Measurements from ENCODE around the gene MGAT5.

The MGAT5 gene

DNA sequence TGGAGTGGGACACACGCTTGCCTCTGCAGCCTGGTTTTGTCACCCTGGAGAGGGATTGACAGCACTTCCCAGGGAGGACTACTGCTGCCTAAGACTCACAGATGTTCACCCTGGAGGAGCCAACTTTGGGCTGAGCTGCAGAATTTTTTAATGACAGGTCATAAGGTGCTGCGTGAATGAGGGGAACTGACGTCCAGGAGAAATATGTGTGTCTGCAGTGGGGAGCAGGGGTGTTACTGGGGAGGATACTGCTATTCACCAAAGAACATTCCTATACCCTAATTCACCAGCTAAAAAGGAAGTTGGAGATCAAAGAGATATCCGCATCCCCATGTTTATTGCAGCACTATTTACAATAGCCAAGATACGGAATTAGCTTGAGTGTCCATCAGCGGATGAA, 144.4 kb downstream of the MGAT5 start:
- DNase-seq (ENCODE audit: low spot score), result no peak

DNA sequence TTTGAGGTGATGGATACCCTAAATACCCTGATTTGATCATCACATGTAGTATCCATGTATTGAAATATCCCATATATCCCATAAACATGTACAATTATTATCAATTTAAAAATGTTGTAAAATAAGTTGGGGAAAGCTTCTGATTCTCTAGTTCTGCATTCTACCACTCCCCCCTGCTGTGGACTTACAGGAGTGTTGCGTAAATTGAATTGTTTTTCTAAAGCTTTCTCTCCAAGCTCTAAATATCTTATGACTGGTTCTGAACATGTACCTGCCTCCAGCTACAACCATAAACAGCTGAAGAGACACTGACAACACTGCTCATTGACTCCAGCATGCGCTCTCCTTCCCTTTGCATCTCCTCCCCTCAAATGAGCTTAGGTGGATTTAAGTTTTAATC, 145.2 kb downstream of the MGAT5 start:
- DNase-seq (ENCODE audit: low spot score), result no peak

DNA sequence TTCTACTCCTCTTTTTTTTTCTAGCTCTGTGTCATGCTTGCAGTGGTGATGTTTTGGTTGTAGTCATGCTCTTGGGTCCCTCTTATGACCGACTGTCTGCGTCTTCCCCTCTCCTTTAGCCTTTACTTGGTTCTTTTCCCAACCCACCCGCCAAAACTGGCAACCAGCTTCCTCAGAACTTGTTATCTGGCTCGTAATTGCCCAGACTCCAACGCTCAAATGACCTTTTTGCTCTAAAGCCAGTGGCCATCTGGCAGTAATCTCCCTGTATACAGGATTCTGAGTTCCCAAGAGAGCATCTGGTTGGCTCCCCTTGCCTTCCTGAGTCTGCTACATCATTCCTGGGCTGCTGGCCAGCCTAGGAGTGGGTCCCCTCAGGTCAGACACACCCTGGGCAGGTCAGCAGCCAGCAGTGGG, 147.2 kb downstream of the MGAT5 start:
- no peak for DNase-seq (ENCODE audit: low spot score)

DNA sequence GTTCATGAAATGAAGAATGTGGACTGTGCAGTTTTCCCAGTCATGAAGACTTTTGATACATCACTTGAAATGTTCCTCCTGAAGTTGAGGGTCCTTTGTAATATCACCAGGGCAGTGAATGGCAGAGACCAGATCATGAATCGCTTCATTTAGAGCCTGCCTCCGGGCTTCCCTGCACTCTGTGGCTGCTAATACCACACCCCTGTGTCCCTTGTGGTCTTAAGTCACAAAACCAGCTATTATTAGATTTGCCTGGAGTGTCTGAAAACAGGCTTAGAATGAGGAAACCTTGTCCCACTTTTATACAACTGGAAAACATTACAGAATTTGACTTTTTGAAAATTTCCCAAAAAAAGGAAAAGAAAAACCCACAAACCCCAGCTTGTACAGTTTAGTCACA, 147.9 kb downstream of the MGAT5 start:
- no peak for DNase-seq (ENCODE audit: low spot score)

DNA sequence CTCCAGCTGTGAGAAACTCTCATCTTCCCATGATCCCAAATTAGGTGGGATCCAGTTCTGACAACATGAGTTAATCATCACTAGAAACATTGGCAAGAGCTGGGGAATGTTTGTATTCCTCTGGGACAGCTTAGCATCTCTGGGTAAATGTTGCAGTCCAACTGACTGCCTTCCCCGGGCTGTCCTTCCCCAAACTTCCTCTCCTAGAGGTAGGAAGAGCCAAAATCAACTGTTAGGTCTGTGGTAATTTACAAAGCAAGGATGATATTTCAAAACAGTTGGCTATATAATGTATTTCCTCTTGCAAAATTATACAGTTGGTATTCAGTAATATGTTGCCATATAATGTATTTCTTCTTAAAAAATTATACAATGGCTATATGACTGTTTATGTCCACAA, 148.5 kb downstream of the MGAT5 start:
- no peak for DNase-seq (ENCODE audit: low spot score)

DNA sequence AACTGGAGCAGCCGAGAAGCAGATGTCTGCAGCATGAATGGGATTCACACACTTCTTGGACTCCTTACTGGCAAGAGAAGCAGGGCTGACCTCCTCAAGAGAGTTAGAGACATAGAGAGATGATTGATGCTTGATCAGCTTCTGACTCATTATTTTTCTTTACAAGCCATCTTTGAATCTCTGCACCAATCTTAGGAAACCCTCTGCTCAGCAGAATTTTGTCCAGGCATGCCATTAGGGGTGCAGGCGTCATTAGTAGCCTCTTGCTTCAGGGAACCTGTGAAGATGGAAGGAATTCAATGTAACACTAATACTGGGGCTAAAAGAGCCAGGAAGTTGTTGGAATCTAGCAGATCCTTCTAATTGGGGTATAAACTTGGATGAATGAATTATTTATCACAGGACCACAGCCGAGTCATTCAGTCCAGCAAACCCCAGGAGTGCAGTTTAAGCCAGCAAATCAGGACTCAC, 151.8 kb downstream of the MGAT5 start:
- DNase-seq (ENCODE audit: low spot score), result no peak

DNA sequence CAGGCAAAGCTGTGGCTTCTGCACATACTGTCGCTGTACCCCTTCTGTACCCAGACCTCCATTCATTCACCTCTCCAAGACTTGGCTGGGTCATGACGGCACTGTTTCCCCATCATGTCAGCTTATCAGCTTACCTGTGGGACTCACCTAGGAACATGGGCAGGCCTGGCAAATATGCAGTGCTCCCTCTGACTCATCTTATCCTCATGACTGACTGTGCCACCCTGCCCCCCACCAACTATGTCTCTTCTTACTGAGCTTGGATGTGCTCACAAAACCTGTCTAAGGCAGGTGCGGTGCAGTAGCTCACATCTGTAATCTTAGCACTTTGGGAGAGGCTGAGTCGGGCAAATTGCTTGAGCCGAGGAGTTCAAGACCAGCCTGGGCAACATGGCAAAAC, 152.4 kb downstream of the MGAT5 start:
- no peak for DNase-seq (ENCODE audit: low spot score)

DNA sequence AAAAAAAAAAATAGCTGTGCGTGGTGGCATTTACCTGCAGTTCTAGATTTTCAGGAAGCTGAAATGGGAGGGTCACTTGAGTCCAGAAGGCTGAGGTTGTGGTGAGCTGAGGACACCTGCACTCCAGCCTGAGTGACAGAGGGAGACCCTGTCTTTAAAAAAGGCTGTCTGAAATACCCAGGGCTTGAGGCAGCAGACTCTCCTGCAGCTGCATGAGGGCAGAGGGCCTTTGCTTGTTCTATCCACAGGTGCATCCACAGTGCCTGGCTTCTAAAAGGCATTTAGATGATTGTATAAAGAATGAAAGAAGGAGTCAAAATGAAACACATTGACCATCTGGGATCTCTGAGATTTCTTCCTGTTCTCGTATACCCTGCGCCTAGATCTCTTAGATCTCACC, 152.9 kb downstream of the MGAT5 start:
- DNase-seq (ENCODE audit: low spot score), result no peak

DNA sequence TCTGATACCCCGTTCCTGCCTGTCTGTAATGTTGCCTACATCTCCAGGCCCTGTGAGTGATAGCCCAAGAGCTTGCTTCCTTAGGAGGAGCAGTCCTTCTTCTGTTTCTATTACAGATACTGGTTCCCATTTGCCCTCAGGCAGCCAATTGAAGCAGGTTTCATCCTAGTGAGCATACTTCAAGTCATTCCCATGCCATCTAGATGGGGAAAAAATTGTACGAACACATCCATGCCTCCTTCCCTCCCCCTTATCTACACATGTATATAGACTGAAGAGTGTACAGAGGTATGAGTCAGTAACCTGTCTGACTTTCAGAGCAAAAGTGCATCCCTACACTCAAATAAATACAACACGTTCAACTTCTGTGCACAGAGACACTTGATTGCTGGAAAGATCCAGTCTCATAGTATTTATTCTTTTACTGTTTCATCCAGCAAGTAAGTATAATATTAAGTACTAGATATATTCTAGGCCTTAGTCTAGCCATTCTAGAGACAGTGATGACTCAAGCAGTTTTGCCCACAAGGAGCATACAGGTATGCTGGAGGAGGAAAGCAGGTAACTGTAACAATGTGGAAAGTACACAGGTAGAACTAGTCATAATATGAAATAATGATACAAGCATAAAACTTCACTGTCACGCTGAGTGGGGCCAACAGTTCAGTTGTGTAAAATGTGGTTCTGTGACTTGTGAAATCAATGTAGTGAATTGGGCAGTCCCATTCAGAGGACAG, 153.4 kb downstream of the MGAT5 start:
- no peak for DNase-seq (ENCODE audit: low spot score)

DNA sequence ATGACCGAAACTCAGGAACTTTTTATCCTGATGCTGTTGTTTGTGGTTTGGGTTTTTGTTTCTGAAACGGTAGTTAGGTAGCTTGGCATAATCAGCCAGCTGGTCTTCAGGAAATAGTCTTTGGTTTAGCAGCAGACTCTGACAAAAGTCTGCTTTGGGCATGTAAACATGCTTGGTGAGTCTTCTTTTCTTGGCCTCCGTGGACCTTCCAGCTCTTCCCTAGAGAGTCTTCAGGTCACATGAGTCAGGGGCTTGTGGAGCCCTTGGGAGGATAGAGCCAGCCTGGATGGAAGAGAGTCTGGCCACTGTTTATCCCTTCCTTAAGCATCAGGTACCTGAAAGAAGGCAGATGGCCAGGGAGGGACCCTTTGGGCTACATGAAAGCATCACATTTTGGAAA, 154.5 kb downstream of the MGAT5 start:
- DNase-seq (ENCODE audit: low spot score), result no peak

DNA sequence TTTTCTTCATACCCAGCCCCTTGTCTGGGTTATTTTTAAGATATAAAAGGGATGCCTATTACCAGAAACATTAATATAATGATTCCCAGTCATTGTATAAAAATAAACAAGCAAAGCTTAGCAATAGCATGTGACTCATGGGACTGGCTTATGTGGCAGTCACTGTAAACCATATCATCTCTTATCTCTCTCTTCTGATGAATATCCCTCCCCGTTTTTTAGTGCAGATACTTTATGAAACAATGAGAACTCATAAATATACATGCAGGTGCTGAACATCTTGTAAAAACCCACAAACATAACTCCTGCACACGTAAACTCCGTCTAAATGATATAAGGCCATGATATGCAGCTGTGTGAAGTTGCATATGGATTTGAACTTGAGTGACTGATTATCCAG, 154.9 kb downstream of the MGAT5 start:
- DNase-seq (ENCODE audit: low spot score), result no peak

DNA sequence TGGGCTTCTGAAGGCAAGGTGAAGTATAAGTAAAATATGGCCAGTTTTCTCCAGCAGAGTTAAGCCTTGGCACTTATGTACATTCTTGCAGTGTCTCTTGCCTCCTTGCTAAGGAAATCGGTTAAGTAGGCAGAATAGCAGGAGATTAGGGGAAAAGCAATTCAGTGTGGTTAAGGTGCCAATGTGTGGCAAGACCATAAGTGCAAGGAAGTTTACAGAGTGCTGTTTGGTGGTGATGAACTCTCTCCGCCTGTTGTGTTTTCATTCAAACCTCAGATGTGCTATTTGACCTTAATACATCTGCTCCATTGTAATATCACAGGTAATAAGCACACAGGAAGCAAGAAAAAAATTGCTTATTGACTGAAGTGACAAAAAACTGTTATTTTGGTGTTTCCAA, 156.1 kb downstream of the MGAT5 start:
- no peak for DNase-seq (ENCODE audit: low spot score)

DNA sequence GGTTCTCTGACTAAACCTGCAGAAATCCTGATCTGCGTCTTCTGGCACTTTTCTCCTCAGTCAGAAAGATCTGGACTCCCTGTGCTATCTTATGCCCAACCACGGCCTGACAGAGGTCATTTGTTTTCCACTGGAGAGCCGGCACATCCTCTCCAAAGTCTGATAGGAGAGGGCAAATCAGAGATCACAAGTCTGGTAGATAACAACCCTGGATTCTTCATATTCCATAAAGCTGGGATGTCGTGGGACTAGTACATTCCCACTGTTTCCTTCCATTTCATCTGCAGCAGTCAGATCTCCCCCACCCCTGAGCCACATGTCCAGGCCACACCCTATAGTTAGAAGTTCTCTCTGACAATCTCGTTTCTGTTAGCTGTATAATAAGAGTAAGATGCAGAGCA, 157.0 kb downstream of the MGAT5 start:
- no peak for DNase-seq (ENCODE audit: low spot score)

DNA sequence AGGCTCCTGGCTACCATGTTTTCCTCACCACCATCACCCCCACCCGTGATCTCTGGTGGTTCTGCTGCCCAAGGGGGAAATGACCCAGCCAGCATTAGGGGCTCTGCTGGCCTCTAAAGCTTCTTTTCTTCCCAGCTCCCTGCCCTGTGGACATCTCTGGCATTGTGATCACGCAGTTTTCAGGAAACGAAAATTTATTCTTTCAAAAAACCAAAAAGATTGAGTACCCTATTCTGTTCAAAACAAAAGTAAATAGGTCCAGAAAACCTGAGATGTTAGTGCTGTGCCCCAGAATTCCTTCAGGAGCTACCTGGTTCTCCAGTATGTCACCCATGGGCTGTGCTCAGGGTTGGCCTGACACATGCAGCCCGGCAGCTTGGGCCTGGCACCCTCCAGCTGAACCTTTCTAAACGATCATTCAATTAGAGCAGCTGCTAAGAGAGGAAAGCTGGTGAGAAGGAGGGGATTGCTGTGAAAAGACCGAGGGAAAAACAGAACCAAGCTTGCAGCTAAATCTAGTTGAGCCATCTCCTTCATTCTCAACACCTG, 157.5 kb downstream of the MGAT5 start:
- DNase-seq (ENCODE audit: low spot score), result no peak

DNA sequence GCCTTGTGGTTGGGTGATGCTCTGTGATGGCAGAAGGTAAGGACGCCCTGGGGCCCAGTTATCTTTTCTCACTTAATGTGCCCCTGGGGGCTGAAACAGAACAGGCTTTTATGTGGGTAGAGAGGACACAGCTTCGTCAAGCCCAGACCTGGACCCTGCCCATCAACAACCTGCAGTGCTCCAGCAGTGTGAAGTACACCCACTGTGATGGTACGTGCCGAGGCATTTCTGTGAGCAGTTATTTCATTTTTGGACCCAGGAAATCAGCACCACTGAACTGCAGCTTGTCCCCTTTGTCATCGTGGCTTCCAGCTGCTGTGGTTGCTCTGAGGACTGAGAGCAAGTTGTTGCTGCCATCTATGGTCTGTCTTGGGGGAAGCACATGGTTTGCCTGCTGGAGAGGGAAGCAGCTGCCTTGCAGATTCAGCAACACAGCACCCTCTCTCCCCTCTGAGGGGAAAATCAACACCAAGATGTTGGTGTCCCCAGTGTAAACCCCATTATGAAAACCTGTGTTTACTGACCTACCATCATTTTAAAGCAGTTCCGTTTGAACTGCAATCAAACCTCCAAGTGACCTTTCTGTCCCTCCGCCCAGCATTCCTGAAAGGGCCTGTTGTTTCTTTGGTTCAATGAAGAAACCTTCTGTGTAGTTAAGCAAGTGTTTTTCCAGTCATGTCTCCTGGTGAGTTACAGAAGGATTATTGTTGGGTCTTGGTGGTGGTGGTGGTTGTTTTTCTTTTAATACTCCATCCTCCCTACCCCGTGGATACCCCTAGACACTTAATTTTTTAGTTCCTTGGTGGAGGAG, 158.2 kb downstream of the MGAT5 start:
- DNase-seq (ENCODE audit: low spot score), result no peak

DNA sequence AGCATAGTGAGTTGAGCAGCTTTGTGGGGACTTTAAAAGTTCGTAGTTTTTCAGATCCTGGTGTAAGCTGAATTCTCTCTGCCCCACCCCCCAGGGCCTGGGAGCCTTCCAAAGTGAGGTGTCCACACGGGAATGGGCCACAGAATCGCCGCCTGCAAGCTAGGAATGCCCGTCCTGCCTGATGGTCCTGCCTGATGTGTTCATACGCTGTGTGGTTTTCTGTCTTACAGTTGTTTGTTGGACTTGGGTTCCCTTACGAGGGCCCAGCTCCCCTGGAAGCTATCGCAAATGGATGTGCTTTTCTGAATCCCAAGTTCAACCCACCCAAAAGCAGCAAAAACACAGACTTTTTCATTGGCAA, 158.7 kb downstream of the MGAT5 start:
- DNase-seq (ENCODE audit: low spot score), result no peak

DNA sequence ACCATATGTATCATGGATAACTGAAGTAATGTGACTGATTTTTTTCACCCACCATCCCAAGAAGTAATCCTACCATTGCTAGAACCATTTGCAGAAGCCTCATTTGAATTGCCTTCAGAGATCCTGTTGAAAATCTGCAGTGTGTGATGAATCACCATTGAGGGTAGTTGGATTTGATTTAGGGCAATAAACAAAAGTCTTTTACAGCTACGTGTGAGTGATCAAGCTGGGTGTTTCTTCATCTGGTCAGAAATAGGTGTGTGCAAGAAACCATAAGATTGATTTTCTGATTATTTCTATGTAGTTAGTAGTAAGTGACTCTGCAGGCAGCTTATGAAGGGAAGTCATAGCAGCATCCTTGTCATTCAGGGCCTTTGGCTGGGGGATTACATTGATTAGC, 159.6 kb downstream of the MGAT5 start:
- DNase-seq (ENCODE audit: low spot score), result no peak

DNA sequence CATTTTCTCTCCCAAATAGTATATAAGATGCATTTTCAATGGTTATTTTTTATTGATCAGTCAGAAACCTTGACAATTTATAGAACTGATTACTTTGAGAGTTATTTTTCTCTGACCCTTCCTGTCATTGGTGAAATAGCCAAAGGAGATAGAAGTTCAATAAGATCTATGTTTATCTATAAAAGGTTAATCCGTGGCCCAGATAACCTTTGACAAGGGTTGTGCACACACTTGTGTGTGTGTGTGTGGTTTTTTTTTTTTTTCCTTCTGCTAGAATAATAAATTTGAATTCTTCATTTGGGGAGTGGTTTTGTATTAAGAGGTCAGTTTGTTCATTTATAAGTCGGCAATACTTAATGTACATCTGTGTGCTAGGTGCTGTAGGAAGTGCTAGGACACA, 160.0 kb downstream of the MGAT5 start:
- DNase-seq (ENCODE audit: low spot score), result no peak

DNA sequence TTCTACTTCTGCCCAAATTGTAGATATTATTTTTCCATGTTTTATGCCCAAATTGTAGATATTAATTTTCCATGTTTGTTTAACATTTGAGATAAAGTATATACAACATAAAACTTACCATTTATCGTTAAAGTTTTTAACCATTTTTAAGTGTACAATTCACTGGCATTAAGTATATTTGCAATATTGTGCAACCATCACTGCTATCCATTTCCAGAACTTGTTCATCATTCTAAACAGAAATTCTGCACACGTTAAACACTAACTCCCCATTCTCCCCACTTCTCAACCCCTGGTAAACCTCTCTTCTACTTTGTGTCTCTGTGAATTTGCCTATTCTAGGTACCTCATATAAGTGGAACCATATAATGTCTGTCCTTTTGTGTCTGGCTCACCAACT, 162.1 kb downstream of the MGAT5 start:
- no peak for DNase-seq (ENCODE audit: low spot score)

DNA sequence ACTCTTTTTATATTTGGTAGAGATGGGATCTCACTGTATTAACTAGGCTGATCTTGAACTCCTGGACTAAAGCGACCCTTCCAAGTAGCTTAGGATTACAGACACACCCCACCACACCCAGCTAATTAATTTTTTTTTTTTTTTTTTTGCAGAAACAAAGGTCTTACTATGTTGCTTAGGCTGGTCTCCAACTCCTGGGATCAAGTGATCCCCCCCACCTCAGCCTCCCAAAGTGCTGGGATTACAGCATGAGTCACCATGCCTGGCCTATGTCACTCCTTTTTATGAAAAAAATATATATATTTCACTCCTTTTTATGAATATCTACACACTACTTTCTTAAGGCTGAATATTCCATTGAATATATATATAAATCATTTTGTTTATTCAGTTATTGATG, 162.8 kb downstream of the MGAT5 start:
- no peak for DNase-seq (ENCODE audit: low spot score)

DNA sequence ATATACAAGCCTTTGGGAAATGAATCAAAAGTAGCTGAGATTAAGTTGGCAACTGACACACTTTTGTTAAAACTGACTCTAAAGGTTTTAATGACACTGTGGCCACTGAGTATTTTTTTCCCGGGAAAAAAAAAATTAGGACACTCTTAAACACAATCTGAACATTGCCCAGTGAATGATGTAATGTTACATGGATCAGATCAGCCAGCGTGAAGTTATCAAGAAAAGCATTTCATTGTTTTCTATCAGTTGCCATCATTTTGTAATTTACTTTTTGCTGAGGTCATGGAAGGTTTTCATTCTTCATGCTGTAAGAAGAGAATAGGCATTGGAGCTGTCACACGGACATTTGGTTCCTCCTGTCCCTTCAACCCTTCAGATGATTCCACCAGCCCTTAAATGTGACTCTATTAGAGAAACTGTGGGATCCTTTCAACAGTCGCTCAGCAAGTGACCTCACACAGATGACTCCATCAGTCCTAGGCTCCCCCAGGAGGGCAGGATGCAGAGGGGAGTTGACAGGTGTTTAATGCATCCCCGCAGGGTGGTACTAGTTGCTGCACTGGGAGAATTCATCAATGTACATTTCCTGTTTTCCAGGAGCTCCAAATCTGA, 164.2 kb downstream of the MGAT5 start:
- no peak for DNase-seq (ENCODE audit: low spot score)

DNA sequence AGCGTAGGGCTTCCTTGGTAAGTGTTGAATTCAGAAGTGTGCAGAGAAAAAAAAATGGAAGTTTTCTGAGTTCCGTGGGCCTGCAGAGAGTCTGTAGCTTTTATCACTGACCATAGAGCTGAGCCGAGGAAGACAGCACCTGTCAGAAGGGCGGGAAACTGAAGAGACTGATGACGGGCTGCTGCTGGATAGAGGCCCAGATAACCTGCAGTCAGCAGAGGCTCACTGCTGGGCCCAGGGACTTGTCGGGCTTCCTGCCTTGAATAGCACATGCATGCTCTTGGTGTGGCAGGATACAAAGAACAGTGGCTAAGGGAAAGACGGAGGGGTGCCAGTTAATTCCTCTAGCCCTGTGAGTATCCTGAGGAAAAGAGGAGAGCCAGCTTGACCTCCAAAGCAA, 166.4 kb downstream of the MGAT5 start:
- no peak for DNase-seq (ENCODE audit: low spot score)

DNA sequence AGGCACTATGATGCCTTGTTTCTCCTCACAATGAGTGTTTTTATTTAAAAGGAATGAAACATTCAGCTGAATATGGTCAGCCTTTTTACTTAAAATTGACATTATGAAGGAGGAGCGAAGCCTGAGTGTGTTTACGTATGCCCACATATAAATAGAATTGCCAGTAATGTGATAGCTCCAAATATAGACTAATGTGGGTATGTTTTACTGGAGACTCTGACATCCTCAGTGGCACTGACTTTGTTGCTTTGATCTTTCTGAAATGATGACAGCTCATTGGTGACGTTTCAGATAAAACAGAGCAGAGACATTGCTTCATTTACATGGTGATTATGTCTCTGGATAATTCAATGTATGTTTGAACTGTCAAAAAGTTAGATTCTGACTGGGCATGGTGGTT, 167.0 kb downstream of the MGAT5 start:
- no peak for DNase-seq (ENCODE audit: low spot score)
